Mesothelial cell of epicardium (in vitro differentiated cells): ENCODE data around the gene CDX2. TPM values are rescaled to one million over a fixed set of nuclear protein-coding genes. Genes with fewer than 3 reads are reported as not detected.

Experiments used
- DNase-seq, 2 experiments: peaks; one replicate each; pipeline ENCODE4 v3.0.0; 2021; ENCODE audit warnings: low spot score in 2 of 2; ENCODE audit not compliant: unreplicated experiment in 2 of 2
- H3K27ac Mint-ChIP-seq: 2 replicates; pipeline ENCODE4 v1.8.0; 2021; ENCODE audit warnings: mixed read lengths
- H3K27me3 Mint-ChIP-seq: 2 replicates; pipeline ENCODE4 v1.8.0; 2021; ENCODE audit warnings: low read depth, mixed read lengths
- H3K36me3 Mint-ChIP-seq: 2 replicates; pipeline ENCODE4 v1.8.0; 2021; ENCODE audit warnings: mixed read lengths
- H3K4me1 Mint-ChIP-seq: 2 replicates; pipeline ENCODE4 v1.8.0; 2021; ENCODE audit warnings: mixed read lengths
- H3K4me3 Mint-ChIP-seq: 2 replicates; pipeline ENCODE4 v1.8.0; 2021; ENCODE audit warnings: mild to moderate bottlenecking, moderate library complexity, mixed read lengths
- H3K9me3 Mint-ChIP-seq: 2 replicates; pipeline ENCODE4 v1.8.0; 2021; ENCODE audit warnings: mixed read lengths
- total RNA-seq: library from RNA; stranded (reverse); gene quantifications from 3 replicates; pipeline ENCODE4 v1.2.1, GENCODE V29; 2021
- TF ChIP-seq, protein P1 (sequence below): fragments of 200-600 bp; sonication (generic); IDR thresholded peaks from one replicate; pipeline ENCODE4 v1.5.0; 2021; ENCODE audit warnings: antibody characterized with exemption; ENCODE audit not compliant: unreplicated experiment

The CDX2 gene
- total RNA-seq, 1 donor from 2014 or later = 0.16 TPM

DNA sequence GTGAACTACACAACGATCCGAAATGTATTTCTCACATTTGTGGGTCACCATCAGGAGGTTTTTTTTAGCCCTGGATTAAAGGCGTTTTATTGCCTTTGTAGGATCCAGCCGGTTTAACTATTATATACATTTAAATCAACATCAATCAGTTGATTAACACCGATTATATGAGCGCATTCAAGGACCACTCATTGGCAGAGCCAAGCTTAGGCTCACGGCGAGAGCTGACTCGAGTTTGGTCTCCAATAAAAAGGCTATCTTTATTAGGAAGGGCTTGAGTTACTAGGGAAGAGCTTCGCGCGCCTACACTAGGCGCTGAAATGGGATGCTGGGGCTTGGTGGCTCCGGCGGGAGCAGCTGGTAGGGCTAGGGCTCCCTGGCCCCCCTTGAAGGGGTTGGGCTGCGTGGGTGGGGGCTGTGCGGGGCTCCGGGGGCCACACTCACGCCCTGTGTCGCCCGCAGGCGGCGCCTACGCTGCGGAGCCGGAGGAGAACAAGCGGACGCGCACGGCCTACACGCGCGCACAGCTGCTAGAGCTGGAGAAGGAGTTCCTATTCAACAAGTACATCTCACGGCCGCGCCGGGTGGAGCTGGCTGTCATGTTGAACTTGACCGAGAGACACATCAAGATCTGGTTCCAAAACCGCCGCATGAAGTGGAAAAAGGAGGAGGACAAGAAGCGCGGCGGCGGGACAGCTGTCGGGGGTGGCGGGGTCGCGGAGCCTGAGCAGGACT lies 45.2 kb downstream of the CDX2 start:
- peaks cover 11% of the 10 kb centered on the region for H3K4me1 Mint-ChIP-seq
- no peaks in the 10 kb centered on the region for H3K36me3 Mint-ChIP-seq
- no peak overlapping the region for H3K27ac Mint-ChIP-seq
- DNase-seq = peak in 1 of 2 experiments; percentile 42
- TF ChIP-seq, protein P1, sequence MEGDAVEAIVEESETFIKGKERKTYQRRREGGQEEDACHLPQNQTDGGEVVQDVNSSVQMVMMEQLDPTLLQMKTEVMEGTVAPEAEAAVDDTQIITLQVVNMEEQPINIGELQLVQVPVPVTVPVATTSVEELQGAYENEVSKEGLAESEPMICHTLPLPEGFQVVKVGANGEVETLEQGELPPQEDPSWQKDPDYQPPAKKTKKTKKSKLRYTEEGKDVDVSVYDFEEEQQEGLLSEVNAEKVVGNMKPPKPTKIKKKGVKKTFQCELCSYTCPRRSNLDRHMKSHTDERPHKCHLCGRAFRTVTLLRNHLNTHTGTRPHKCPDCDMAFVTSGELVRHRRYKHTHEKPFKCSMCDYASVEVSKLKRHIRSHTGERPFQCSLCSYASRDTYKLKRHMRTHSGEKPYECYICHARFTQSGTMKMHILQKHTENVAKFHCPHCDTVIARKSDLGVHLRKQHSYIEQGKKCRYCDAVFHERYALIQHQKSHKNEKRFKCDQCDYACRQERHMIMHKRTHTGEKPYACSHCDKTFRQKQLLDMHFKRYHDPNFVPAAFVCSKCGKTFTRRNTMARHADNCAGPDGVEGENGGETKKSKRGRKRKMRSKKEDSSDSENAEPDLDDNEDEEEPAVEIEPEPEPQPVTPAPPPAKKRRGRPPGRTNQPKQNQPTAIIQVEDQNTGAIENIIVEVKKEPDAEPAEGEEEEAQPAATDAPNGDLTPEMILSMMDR = no peak
- peak overlapping the region; percentile 43 for H3K4me3 Mint-ChIP-seq
- H3K9me3 Mint-ChIP-seq = no peaks in the 10 kb centered on the region
- H3K27me3 Mint-ChIP-seq = peaks cover 96% of the 10 kb centered on the region

DNA sequence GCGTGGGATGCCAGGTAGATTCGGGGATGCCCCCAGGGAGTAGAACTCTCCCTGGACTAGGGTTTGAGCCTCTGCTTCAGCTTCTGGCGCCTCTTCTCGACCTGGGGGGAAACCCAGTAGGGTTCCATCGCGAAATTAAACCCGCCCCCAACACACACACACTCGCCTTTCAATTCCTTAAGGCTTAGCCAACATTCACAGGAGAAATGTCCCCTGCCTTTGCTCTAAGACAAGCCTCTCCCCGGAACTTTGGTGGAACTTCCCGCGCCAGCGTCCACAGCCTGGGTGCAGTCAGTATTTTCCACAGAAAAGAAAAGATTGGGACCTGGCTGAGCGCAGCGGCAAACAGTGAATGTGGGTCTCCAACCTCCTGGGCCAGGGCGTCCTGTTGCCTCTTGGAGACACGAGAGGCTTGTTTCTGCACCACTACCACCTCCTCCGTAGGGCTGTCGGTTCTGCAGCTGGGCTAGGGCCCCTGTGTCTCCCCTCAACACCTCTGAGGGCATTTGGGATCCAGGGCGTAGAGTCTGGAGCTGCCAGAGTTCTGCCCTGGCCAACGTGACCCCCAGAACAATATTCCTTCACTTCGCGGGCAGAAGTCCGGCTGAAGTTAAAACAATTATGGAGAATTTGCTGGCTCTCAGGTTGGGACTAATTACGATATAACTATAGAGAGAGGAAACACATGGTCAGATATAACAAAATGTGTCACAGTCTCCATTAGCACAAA lies 46.1 kb downstream of the CDX2 start:
- Mint-ChIP-seq H3K36me3 (no peaks in the 10 kb centered on the region), H3K27ac (no peak overlapping the region), H3K4me1 (peaks cover 11% of the 10 kb centered on the region), H3K9me3 (no peaks in the 10 kb centered on the region), H3K27me3 (peaks cover 96% of the 10 kb centered on the region), H3K4me3 (no peak overlapping the region)
- TF ChIP-seq, protein P1 = no peak
- DNase-seq = no peak

DNA sequence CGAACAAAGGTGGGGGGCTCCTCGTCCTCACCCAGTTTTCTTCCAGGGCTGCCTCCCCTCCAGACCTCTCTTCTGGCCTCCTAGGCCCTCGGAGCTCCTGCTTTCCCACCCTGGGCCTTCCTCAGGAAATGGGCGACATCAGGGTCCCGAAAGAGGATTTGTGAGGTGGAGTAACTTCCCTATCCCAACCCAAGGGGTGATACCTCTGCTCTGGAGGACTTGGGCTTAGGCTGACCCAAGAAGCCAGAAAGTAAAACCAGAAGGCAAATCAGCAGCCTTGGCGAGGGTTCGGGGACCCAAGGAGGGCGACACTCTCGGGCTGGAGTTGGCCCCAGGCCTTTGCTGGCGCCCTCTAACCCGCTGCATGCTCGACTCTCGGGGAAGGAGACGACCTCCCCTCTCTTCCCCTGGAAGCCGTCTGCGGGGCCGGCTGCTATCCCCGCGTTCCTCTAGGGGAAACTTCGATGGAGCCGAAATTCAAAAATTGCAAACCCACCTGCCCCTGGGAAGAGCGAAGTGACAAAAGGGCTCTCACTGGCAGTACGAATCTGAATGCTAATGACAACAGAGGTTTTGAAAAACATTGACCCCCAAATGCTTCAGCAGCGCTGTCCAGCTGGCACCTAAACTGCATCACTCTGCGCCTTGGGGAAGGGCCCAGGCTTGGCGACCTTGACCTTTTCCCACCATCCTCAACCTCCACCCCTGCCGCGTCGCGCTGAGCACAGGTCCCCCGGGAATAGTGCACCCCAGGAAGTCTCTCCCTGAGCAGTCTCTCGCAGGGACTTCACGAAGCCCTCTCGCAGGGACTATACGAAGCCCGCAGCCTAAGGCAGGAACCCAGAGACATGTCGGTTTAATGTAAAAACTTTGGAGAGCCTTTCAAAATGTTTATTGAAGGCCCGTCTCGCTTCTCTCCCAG lies 46.9 kb downstream of the CDX2 start:
- Mint-ChIP-seq H3K9me3 (no peaks in the 10 kb centered on the region), H3K36me3 (no peaks in the 10 kb centered on the region), H3K4me1 (peaks cover 12% of the 10 kb centered on the region), H3K27me3 (peaks cover 96% of the 10 kb centered on the region), H3K4me3 (no peak overlapping the region), H3K27ac (no peak overlapping the region)
- TF ChIP-seq, protein P1 = no peak
- DNase-seq = no peak

DNA sequence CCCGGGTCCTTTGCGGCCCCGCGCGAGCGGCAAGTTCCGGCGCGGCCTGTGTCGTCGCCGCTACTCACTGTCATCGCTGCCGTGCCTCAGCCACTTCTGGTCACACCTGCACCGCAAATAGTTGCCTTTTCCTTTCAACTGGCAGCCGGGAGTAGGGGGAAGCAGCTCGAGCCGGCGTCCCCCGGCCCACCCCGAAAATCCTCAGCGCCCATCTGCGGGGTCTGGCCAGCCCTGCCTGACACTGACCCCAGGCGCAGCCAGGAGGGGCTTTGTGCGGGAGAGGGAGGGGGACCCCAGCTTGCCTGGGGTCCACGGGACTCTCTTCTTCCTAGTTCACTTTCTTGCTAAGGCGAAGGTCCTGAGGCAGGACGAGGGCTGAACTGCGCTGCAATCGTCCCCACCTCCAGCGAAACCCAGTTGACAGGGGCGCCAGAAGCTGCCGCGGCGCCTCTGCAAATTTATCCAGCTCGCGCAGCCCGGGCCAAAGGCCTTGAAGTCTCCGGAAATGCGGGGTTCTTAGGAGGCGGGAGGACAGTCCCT lies 47.6 kb downstream of the CDX2 start:
- H3K4me3 Mint-ChIP-seq = no peak overlapping the region
- H3K4me1 Mint-ChIP-seq = peaks cover 13% of the 10 kb centered on the region

More for the DNA sequence above, 47.6 kb downstream of the CDX2 start:
- no peaks in the 10 kb centered on the region for H3K36me3 Mint-ChIP-seq
- peaks cover 96% of the 10 kb centered on the region for H3K27me3 Mint-ChIP-seq
- no peaks in the 10 kb centered on the region for H3K9me3 Mint-ChIP-seq
- DNase-seq = no peak
- TF ChIP-seq, protein P1 = no peak
- H3K27ac Mint-ChIP-seq = no peak overlapping the region
